H9 (cell line): ENCODE results near the gene FEM1C. TPM values are rescaled to one million over a fixed set of nuclear protein-coding genes. Genes with fewer than 3 reads are reported as not detected.

Experiments used
- DNase-seq: peaks from one replicate; pipeline ENCODE4 v3.0.0-alpha.2; 2017
- H2AFZ ChIP-seq: one replicate; pipeline ENCODE4 v1.6.1; 2013; ENCODE audit warnings: mild to moderate bottlenecking, low read length, control low read depth, moderate library complexity
- H2AK5ac ChIP-seq: 2 replicates; pipeline ENCODE4 v1.6.1; 2013; ENCODE audit warnings: low read length, control low read depth, mixed read lengths; ENCODE audit not compliant: insufficient read length
- H2BK120ac ChIP-seq: one replicate; pipeline ENCODE4 v1.6.1; 2013; ENCODE audit warnings: low read depth, mild to moderate bottlenecking, low read length, control low read depth, inconsistent platforms; ENCODE audit not compliant: poor library complexity, severe bottlenecking
- H2BK12ac ChIP-seq: 2 replicates; pipeline ENCODE4 v1.6.1; 2013; ENCODE audit warnings: low read length, control low read depth, mixed read lengths, low read depth; ENCODE audit not compliant: insufficient read length
- H2BK15ac ChIP-seq: 2 replicates; pipeline ENCODE4 v1.6.1; 2013; ENCODE audit warnings: low read depth, low read length, control low read depth
- H2BK20ac ChIP-seq: one replicate; pipeline ENCODE4 v1.6.1; 2013; ENCODE audit warnings: low read depth, mild to moderate bottlenecking, low read length, control low read depth, inconsistent platforms; ENCODE audit not compliant: poor library complexity, severe bottlenecking
- H2BK5ac ChIP-seq: 2 replicates; pipeline ENCODE4 v1.6.1; 2013; ENCODE audit warnings: low read length, control low read depth, mixed read lengths; ENCODE audit not compliant: insufficient read length
- H3K14ac ChIP-seq: 2 replicates; pipeline ENCODE4 v1.6.1; 2013; ENCODE audit warnings: low read length, control low read depth; ENCODE audit not compliant: insufficient read depth
- H3K18ac ChIP-seq: 2 replicates; pipeline ENCODE4 v1.6.1; 2013; ENCODE audit warnings: low read depth, mild to moderate bottlenecking, mixed read lengths, low read length, control low read depth; ENCODE audit not compliant: insufficient read length
- H3K23ac ChIP-seq: 2 replicates; pipeline ENCODE4 v1.6.1; 2013; ENCODE audit warnings: low read length, control low read depth, mixed read lengths, low read depth; ENCODE audit not compliant: insufficient read length
- H3K23me2 ChIP-seq: 2 replicates; pipeline ENCODE4 v1.6.1; 2013; ENCODE audit warnings: low read depth, mild to moderate bottlenecking, mixed read lengths, low read length, control low read depth; ENCODE audit not compliant: insufficient read length, poor library complexity, severe bottlenecking
- H3K27ac ChIP-seq: 2 replicates; pipeline ENCODE4 v1.5.1; 2013; ENCODE audit warnings: low read length, control low read depth, mixed read lengths, low read depth; ENCODE audit not compliant: insufficient read length
- H3K27me3 ChIP-seq: 2 replicates; pipeline ENCODE4 v1.6.1; 2013; ENCODE audit warnings: low read length, control low read depth, inconsistent platforms; ENCODE audit not compliant: insufficient read depth
- H3K4ac ChIP-seq: 2 replicates; pipeline ENCODE4 v1.6.1; 2013; ENCODE audit warnings: low read depth, mild to moderate bottlenecking, control low read depth, inconsistent platforms, low read length, moderate library complexity
- H3K4me1 ChIP-seq: 2 replicates; pipeline ENCODE4 v1.6.1; 2013; ENCODE audit warnings: low read length, control low read depth, inconsistent platforms; ENCODE audit not compliant: insufficient read depth
- H3K4me2 ChIP-seq: 2 replicates; pipeline ENCODE4 v1.6.1; 2013; ENCODE audit warnings: low read length, control low read depth, mixed read lengths; ENCODE audit not compliant: insufficient read length, insufficient read depth
- H3K56ac ChIP-seq: 2 replicates; pipeline ENCODE4 v1.6.1; 2013; ENCODE audit warnings: low read depth, mild to moderate bottlenecking, mixed read lengths, low read length, control low read depth; ENCODE audit not compliant: insufficient read length
- H3K79me1 ChIP-seq: 2 replicates; pipeline ENCODE4 v1.6.1; 2013; ENCODE audit warnings: low read depth, mild to moderate bottlenecking, moderate library complexity, low read length, control low read depth, inconsistent platforms; ENCODE audit not compliant: insufficient read depth, poor library complexity, severe bottlenecking
- H3K79me2 ChIP-seq: 2 replicates; pipeline ENCODE4 v1.6.1; 2013; ENCODE audit warnings: low read length, control low read depth, inconsistent platforms; ENCODE audit not compliant: insufficient read depth
- H3K9ac ChIP-seq: 2 replicates; pipeline ENCODE4 v1.6.1; 2013; ENCODE audit warnings: low read length, control low read depth, mixed read lengths; ENCODE audit not compliant: insufficient read length; ENCODE audit errors: extremely low read depth
- H3K9me3 ChIP-seq: one replicate; pipeline ENCODE4 v1.6.1; 2013; ENCODE audit warnings: low read depth, low read length, inconsistent platforms; ENCODE audit not compliant: control insufficient read depth
- H3T11ph ChIP-seq: one replicate; pipeline ENCODE4 v1.6.1; 2013; ENCODE audit warnings: mild to moderate bottlenecking, low read length, control low read depth, inconsistent platforms
- H4K20me1 ChIP-seq: one replicate; pipeline ENCODE4 v1.6.1; 2013; ENCODE audit not compliant: control insufficient read depth, insufficient read length, insufficient read depth
- H4K5ac ChIP-seq: 2 replicates; pipeline ENCODE4 v1.6.1; 2013; ENCODE audit warnings: low read depth, mild to moderate bottlenecking, mixed read lengths, low read length, control low read depth; ENCODE audit not compliant: insufficient read length
- H4K8ac ChIP-seq: replicated peaks from 2 replicates; pipeline ENCODE4 v1.6.1; 2013; ENCODE audit warnings: low read length, control low read depth, mixed read lengths, low read depth; ENCODE audit not compliant: insufficient read length
- H4K91ac ChIP-seq: 2 replicates; pipeline ENCODE4 v1.6.1; 2013; ENCODE audit warnings: low read depth, mild to moderate bottlenecking, moderate library complexity, mixed read lengths, low read length, control low read depth; ENCODE audit not compliant: insufficient read length
- H3K27ac Mint-ChIP-seq, 3 experiments: 2 replicates in 2 of 3; 3 replicates in 1 of 3; pipeline ENCODE4 v1.8.0; 2020 to 2021; ENCODE audit warnings: mixed read lengths in 3 of 3, mild to moderate bottlenecking in 1 of 3, moderate library complexity in 1 of 3
- H3K27me3 Mint-ChIP-seq: 2 replicates; pipeline ENCODE4 v1.8.0; 2021; ENCODE audit warnings: low read depth, mild to moderate bottlenecking, moderate library complexity, mixed read lengths
- H3K36me3 Mint-ChIP-seq, 3 experiments: 2 replicates in 2 of 3; 3 replicates in 1 of 3; pipeline ENCODE4 v1.8.0; 2020 to 2021; ENCODE audit warnings: low read depth in 3 of 3, mixed read lengths in 3 of 3; ENCODE audit not compliant: insufficient read depth in 1 of 3
- H3K4me1 Mint-ChIP-seq, 2 experiments: 2 replicates each; pipeline ENCODE4 v1.8.0; 2020; ENCODE audit warnings: mixed read lengths in 2 of 2
- H3K4me3 Mint-ChIP-seq, 2 experiments: 2 replicates in 1 of 2; 3 replicates in 1 of 2; pipeline ENCODE4 v1.8.0; 2020 to 2021; ENCODE audit warnings: mild to moderate bottlenecking in 2 of 2, mixed read lengths in 2 of 2, moderate library complexity in 1 of 2
- H3K9me3 Mint-ChIP-seq, 2 experiments: 2 replicates in 1 of 2; 3 replicates in 1 of 2; pipeline ENCODE4 v1.8.0; 2020; ENCODE audit warnings: mild to moderate bottlenecking in 2 of 2, mixed read lengths in 2 of 2, moderate library complexity in 1 of 2
- WGBS: extraction: QIAGEN DNeasy Blood & Tissue Kit; methylation state at CpG from one replicate; pipeline ENCODE4 v1.1.7; 2013; ENCODE audit warnings: missing lambda C conversion rate, low lambda C conversion rate, mixed read lengths; ENCODE audit not compliant: insufficient read length; ENCODE audit errors: extremely low coverage; 5-methylcytosine and 5-hydroxymethylcytosine counted together
- total RNA-seq: library from RNA; stranded (reverse); gene quantifications from 2 replicates; pipeline ENCODE4 v1.2.1, GENCODE V29; 2021
- TF ChIP-seq, protein P1 (sequence below): fragments of 200-600 bp; sonication (generic); conservative IDR thresholded peaks from 3 replicates; pipeline ENCODE4 v1.8.0; 2021; ENCODE audit warnings: antibody characterized with exemption, mild to moderate bottlenecking

Gene FEM1C
- total RNA-seq, 1 experiment from 2014 or later = 15.2 TPM

DNA sequence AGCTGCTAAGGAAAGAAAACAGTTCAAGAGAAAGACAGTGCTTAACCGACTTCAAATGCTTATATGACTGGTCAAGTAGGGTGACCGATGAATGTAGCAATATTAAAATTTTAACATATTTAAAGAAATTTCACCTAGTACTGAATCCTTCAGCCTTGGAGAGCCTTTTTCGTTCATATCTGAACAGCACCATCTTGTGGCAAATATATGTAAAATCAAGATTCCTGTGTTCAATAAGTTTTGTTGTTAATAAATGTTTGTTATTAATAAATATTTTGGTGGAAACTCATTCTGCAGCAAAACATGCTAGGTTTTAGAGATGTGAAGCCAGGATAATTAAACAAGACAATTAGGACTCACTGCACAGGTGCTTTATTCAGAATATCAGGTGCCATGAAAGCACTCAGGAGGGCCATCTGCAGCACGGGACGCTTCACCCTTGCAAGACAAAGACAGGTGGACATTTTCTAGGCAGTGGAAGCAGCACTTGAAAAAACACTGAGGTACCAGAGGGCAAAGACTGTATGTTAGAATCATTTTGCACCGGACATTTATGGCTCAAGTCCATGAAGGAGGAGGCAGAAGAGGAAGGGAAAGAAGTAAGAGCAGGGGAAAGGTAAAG lies 42.1 kb upstream of the FEM1C start:
- Mint-ChIP-seq H3K36me3 (no peaks in the 10 kb centered on the region), H3K9me3 (no peaks in the 10 kb centered on the region), H3K27me3 (no peaks in the 10 kb centered on the region), H3K27ac (no peak overlapping the region), H3K4me3 (no peak overlapping the region), H3K4me1 (peaks cover 5% of the 10 kb centered on the region in 2 experiments; a peak in 2 of 4 replicates)
- DNase-seq = no peak
- WGBS = no CpG with 5 or more reads among the region's 6 CpGs
- H3K23ac ChIP-seq = no peak overlapping the region
- no peak overlapping the region for H3K9ac ChIP-seq
- no peaks in the 10 kb centered on the region; the same call in 1 of the 2 replicates for H3K4me1 ChIP-seq
- H3T11ph ChIP-seq = no peak overlapping the region
- no peak overlapping the region for H3K4me2 ChIP-seq
- no peak overlapping the region for H2BK120ac ChIP-seq
- no peak overlapping the region for H4K8ac ChIP-seq
- no peak overlapping the region for H2BK20ac ChIP-seq
- H3K23me2 ChIP-seq = no peaks in the 10 kb centered on the region
- no peak overlapping the region for H3K27ac ChIP-seq
- H3K56ac ChIP-seq = no peak overlapping the region
- H2AK5ac ChIP-seq = no peak overlapping the region
- H4K20me1 ChIP-seq = no peaks in the 10 kb centered on the region
- no peak overlapping the region for H4K91ac ChIP-seq
- no peak overlapping the region for H2AFZ ChIP-seq
- H3K79me1 ChIP-seq = no peaks in the 10 kb centered on the region
- no peak overlapping the region for H3K14ac ChIP-seq
- no peak overlapping the region for H3K4ac ChIP-seq
- TF ChIP-seq, protein P1, sequence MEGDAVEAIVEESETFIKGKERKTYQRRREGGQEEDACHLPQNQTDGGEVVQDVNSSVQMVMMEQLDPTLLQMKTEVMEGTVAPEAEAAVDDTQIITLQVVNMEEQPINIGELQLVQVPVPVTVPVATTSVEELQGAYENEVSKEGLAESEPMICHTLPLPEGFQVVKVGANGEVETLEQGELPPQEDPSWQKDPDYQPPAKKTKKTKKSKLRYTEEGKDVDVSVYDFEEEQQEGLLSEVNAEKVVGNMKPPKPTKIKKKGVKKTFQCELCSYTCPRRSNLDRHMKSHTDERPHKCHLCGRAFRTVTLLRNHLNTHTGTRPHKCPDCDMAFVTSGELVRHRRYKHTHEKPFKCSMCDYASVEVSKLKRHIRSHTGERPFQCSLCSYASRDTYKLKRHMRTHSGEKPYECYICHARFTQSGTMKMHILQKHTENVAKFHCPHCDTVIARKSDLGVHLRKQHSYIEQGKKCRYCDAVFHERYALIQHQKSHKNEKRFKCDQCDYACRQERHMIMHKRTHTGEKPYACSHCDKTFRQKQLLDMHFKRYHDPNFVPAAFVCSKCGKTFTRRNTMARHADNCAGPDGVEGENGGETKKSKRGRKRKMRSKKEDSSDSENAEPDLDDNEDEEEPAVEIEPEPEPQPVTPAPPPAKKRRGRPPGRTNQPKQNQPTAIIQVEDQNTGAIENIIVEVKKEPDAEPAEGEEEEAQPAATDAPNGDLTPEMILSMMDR = peak; percentile 82
- no peak overlapping the region for H2BK5ac ChIP-seq
- H3K18ac ChIP-seq = no peak overlapping the region
- no peaks in the 10 kb centered on the region for H3K9me3 ChIP-seq
- no peak overlapping the region for H2BK12ac ChIP-seq
- H2BK15ac ChIP-seq = no peak overlapping the region
- H3K79me2 ChIP-seq = no peaks in the 10 kb centered on the region
- no peak overlapping the region for H4K5ac ChIP-seq
- H3K27me3 ChIP-seq = no peaks in the 10 kb centered on the region
